GM18907 (cell line): ENCODE measurements around the gene MTERF2.

Experiments
- ATAC-seq: cut with Tn5 transposase; IDR thresholded peaks from one replicate; pipeline ENCODE4 v1.9.1; 2021; ENCODE audit warnings: mild to moderate bottlenecking, moderate library complexity; ENCODE audit not compliant: unreplicated experiment

The MTERF2 gene

DNA sequence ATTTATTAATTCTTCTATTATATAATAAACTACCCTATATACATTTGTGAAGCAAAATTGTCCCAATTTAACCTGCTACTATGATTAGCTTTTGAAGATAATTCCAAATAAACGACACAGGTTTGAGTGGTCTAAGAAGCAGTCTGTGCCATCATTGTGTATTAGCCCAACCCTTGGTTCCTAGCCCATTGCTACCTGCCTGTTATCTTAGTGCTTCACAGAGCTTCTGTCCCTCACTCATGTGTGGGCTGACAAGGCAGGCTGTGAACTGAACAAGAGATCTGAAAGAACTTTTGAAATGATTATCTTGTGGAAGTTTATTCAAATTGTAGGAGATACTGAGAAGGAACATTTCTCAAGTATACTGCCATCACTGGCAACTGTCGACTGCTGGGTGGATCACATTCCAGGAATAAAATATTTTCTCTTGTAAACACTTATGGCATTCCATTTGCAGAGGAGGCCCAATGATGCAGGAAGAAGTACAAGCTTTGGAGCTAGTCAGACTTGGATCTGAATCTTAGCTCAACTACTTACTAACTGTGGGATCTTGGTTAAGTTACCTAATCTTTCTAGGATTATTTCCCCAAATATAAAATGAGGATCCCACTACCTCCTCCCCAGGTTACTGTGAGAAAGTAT is 7.8 kb upstream of the MTERF2 start:
- ATAC-seq: no peak

DNA sequence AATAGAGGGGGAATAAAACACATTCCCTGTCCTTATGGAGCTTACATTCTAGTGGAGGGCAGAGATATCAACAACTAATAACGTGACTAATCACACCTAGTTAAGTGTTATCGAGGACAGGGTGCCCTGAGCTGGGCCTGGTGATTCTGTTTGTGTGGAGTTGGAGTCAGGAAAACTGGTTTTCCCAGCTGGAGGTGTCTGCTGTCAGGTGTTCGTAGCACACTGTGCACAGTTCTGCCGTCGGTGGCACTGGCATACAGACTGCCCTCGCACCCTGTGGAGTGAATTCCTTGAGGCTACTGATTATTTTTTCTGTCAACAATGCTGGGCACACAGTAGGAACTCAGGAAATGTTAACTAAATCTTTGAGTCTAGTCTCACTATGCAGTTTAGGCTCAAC is 900 bp upstream of the MTERF2 start:
- no peak for ATAC-seq

DNA sequence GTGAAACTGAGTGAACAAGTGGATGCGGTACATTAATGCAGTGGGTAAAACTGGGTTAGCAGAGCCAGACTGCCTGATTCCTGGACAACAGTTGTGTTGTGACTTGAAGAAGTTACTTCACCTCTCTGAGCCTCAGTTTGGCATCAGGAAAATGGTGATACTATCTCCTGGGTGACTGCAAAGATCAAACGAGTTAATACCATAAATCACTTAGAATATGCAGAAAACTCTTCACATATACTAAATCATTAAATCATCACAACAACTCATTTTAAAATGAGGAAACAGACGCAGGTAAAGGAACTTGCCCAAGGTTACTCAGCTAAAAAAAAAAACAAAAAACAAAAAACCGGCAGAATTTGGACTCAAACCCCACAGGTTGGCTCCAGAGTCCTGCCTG is 811 bp downstream of the MTERF2 start:
- ATAC-seq: no peak

DNA sequence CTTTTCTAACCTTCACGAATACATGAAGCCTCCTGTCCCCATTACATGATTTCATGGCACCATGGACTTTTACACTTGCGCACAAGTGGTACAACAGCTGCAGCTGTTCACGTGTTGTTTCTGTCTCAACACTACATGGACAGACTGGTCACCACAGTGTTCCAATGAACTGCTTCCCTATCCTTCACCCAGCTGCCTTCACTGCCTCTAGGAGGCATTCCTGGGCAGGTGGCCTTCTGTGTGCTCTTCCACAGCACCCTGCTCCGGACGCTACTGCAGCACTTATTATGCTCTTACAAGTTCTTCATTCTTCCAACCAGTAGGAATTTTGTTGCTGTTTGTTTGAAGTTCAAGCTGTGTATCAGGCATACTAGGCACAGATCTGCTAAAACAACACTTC is 1.5 kb downstream of the MTERF2 start:
- ATAC-seq: no peak

DNA sequence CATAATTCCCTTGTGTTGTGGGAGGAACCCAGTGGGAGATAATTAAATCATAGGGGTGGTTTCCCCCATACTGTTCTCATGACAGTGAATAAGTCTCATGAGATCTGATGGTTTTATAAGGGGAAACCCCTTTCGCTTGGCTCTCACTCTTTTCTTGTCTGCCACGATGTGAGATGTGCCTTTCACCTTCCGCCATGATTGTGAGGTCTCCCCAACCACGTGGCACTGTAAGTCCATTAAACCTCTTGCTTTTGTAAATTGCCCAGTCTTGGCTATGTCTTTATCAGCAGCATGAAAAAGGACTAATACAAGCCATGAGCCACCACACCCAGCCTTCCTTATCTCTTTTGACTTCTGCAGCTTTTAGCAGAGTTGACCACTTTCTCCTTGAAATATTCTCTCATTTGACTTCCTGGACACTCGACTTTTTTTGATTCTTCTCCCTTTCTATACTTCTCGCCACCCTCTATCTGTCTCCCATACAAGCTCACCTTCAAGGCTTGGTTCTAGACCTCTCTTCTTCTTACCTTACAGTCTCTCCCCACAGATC is 2.3 kb downstream of the MTERF2 start:
- no peak for ATAC-seq

- ATAC-seq: no peak
Measured at GRCh38 chr12:106982229-106982628, 4.7 kb downstream of the MTERF2 start.

DNA sequence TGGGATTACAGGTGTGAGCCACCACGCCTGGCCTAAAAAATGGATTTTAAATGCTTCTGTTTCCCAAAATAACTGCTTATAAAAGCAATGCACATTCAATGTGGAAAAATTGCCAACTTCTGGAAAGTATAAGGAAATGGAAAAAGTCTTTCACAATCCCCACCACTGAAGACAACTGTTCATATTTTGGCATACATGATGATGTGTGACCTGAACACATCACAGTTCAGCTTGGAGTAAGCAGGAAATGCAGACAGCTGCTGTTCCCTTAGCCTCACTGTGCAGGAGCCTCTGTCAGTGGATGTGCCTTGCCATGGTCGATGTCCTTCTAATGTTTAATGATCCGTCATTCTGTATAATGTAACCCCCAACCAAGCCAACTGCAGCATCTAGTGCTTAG is 5.2 kb downstream of the MTERF2 start:
- no peak for ATAC-seq

- no peak for ATAC-seq
Measured at GRCh38 chr12:106980944-106981343, 6.0 kb downstream of the MTERF2 start.

DNA sequence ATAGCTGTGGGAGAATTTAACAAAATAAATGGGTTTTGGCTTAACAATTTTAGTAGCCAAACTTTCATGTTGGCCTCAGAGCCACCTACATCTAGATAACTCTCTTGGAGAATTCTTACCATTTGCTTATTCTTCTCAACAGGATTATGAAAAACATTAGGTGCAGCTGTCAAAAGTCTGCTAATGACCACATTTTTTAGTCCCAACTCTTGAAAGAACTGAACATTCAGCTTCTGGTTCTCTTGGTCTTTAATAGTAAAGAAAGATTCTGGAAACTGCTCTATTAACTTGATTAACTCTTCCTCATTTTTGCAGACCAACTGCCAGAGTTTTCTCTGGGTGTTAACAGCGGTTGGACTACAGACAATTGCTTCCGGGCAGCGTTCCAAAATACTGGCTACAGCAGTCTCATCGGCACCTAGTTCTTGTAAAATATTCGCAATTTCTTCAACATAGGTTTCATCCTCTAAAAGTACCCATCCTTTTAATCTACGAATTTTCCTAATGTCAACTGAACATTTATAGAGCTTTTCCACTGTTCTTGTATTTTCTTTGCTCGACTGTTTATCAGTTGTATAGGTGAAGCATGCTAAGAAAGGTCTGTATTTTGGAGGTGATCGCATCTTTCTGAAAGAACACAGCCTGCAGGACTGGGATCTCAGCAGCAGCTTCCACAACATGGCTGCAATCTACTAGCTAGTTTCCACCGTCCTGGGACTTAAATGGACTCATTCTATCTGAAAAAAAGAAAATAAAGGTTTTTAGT is 8.7 kb downstream of the MTERF2 start:
- no peak for ATAC-seq

DNA sequence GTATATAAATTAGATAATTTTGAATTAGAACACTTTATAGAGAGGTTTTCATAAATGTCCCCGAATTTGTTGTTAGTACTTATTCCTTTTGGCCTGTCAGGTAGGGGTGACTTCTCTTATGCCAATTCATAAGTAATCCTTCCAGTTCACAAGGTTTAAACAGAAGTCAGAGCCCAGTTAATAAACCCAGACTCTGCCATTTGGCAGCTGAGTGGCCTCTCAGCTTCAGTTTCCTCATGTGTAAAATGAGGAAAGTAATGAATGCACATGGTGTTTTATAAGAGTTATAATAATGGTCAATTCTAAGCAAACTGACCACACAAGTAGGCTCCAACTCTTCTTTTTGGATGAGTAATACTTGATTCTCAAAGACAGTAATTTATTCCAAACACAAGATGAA is 10.3 kb downstream of the MTERF2 start:
- ATAC-seq: no peak

DNA sequence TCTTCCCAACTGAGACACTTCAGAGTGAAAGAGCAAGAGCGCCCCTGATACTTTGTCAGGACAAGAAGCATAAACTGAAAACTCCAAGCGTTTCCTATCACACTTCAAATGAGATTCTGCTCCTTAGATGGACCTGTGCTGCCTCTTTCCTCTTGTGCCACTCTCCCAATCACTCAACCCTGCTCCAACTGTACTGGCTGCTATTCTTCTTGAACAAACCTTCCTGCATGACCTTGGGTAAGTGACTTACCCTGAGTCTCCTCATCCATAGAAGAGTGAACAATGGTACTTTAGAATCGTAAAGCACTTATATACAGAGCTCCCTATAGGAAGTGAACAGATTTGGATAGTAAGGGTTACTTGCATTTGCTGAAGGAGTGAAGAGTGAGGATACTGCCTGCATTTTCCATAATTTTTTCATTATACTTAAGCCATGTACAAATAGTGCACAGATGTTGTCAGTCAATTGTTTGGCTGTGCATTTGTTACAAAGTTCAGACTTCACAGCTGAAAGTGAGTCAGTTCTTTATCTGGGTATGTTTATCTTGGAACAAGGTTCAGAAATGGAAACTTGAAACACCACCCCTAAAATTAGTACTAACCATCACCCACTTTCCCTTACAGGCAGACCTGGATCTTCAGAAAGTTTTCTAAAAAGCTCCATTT is 10.8 kb downstream of the MTERF2 start:
- ATAC-seq: no peak

GRCh38 chr12:106975098-106975497 is 11.8 kb downstream of the MTERF2 start:
- no peak for ATAC-seq

GRCh38 chr12:106974511-106974910 is 12.4 kb downstream of the MTERF2 start:
- ATAC-seq: peak; percentile 83

- ATAC-seq: no peak
Measured at GRCh38 chr12:106973545-106973944, 13.4 kb downstream of the MTERF2 start.

DNA sequence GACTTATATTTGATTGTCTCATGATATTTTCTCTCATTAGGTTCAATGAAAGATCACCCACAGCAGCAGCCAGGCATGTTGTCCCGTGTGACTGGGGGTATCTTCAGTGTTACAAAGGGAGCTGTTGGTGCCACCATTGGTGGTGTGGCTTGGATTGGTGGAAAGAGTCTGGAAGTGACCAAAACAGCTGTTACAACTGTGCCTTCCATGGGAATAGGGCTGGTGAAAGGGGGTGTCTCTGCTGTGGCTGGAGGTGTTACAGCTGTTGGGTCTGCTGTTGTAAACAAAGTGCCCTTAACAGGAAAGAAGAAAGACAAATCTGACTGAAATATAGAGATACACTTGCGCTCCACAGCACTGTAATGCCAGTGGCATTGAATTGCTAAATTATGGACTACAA is 15.9 kb downstream of the MTERF2 start:
- no peak for ATAC-seq

- ATAC-seq: no peak
Measured at GRCh38 chr12:106964526-106964925, 22.4 kb downstream of the MTERF2 start.

DNA sequence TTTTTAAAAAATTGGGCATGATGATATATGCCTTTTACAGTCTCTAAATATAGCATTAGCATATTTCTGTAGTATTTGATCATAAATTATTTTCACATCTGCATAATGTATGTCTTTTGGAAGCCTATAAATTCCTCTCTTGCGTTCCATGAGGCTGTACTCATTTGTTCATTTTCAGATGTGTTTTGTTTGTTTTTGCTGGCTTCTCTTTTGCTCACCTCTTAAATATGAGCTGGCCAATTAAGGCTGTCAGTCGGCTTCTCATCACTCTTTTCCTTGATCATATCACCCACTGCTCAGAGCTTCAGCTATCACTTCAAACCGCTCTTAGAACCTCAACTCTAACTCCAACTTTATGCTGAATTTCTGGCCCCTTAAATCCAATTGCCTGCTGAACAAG is 24.7 kb downstream of the MTERF2 start:
- ATAC-seq: no peak

GRCh38 chr12:106960443-106960842 is 26.5 kb downstream of the MTERF2 start:
- ATAC-seq: no peak

GRCh38 chr12:106957583-106957982 is 29.4 kb downstream of the MTERF2 start:
- no peak for ATAC-seq

GRCh38 chr12:106956048-106956578 is 30.8 kb downstream of the MTERF2 start:
- ATAC-seq: peak; percentile 47

- peak; percentile 82 for ATAC-seq
Measured at GRCh38 chr12:106955377-106956047, 31.4 kb downstream of the MTERF2 start, which contains the start of gene TMEM263. TSS of gene TMEM263 (plus strand) at chr12:106955907. CDS start at chr12:106967117, 11,210 bp downstream.
